ENCODE results near the gene SMAD7. TPM values are rescaled to one million over a fixed set of nuclear protein-coding genes. Genes with fewer than 3 reads are reported as not detected.

Gene SMAD7
- polyA plus RNA-seq, 3 donors: 1.4 to 9.4 (median 1.5) TPM

- Mint-ChIP-seq H3K27ac (no peak overlapping the region), H3K9me3 (peaks cover 0 to 4% (median 0%) of the 10 kb centered on the region in 7 donors), H3K36me3 (no peaks in the 10 kb centered on the region), H3K27me3 (ENCODE audit: low read depth in 3 of 3) (peaks cover 12 to 23% (median 13%) of the 10 kb centered on the region in 3 donors), H3K4me1 (no peaks in the 10 kb centered on the region), H3K4me3 (peak overlapping the region in 1 of 2 donors; percentile 11)
- 86% methylated on average over 6 of the region's 10 CpGs for WGBS (ENCODE audit: insufficient coverage)
- Histone ChIP-seq H3K36me3 (replicated peaks in 1 of 2; ENCODE audit: control insufficient read depth in 1 of 2, insufficient read depth in 2 of 2, low read length in 2 of 2) (no peaks in the 10 kb centered on the region), H3K4me1 (ENCODE audit: control insufficient read depth in 1 of 2, insufficient read depth in 2 of 2, low read length in 2 of 2) (no peaks in the 10 kb centered on the region), H3K9ac (ENCODE audit: insufficient read depth, low read length, poor library complexity, severe bottlenecking) (no peak overlapping the region), H4K20me1 (ENCODE audit: insufficient read depth, low read length) (no peaks in the 10 kb centered on the region), H3K4me2 (replicated peaks; ENCODE audit: extremely low read depth, low read length, poor library complexity, severe bottlenecking) (no peak overlapping the region), H3K4me3 (replicated peaks in 1 of 3; ENCODE audit: low read depth in 2 of 3, low read length in 3 of 3) (no peak overlapping the region), H3K27me3 (ENCODE audit: control insufficient read depth in 2 of 2, insufficient read depth in 2 of 2, low read length in 2 of 2) (no peaks in the 10 kb centered on the region), H2AFZ (ENCODE audit: insufficient read depth, low read depth, low read length, poor library complexity, severe bottlenecking) (no peak overlapping the region), H3K79me2 (ENCODE audit: insufficient read depth, low read length) (no peaks in the 10 kb centered on the region), H3K27ac (ENCODE audit: low read depth in 1 of 2, low read length in 2 of 2) (no peak overlapping the region), H3K9me3 (replicated peaks in 1 of 2; ENCODE audit: control insufficient read depth in 1 of 2, insufficient read depth in 1 of 2, low read length in 2 of 2) (no peaks in the 10 kb centered on the region)
- no peak for DNase-seq
- intact Hi-C loops (cut with micrococcal nuclease): no loop called here
- TF ChIP-seq, protein P1, sequence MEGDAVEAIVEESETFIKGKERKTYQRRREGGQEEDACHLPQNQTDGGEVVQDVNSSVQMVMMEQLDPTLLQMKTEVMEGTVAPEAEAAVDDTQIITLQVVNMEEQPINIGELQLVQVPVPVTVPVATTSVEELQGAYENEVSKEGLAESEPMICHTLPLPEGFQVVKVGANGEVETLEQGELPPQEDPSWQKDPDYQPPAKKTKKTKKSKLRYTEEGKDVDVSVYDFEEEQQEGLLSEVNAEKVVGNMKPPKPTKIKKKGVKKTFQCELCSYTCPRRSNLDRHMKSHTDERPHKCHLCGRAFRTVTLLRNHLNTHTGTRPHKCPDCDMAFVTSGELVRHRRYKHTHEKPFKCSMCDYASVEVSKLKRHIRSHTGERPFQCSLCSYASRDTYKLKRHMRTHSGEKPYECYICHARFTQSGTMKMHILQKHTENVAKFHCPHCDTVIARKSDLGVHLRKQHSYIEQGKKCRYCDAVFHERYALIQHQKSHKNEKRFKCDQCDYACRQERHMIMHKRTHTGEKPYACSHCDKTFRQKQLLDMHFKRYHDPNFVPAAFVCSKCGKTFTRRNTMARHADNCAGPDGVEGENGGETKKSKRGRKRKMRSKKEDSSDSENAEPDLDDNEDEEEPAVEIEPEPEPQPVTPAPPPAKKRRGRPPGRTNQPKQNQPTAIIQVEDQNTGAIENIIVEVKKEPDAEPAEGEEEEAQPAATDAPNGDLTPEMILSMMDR (IDR thresholded peaks at IDR 0.05): no peak
Measured at GRCh38 chr18:48963586-48964470, 13.1 kb upstream of the SMAD7 start.

DNA sequence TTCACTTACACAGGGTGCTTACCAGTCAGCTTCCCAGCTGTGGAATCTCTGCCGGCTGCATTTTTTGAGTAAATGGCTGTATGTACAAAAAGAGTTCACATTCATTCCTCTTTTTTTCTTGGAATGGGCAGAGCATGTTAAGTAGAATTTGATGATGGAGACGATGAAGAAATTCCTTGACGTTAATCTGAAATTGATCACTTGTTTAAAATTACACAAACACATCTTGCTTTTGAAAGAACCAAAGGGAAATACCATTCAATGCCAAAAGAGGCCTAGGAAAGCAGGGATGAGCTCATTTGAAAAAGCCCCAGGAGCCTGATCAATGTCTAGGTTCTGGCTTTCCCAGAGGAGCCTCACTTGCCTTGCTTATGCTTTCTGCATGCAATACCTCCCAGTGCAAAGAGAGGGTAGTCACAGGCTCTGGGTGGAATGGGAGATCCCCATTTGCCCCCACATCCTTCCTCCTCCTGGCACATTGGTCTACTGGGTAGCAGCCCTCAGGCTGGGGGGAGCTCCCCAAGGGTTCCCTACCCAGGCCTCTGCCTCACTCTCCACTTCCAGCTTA lies 12.3 kb upstream of the SMAD7 start:
- H3K27ac Mint-ChIP-seq: peak overlapping the region in 1 of 7 donors; percentile 15
- Histone ChIP-seq H3K36me3 (replicated peaks in 1 of 2; ENCODE audit: control insufficient read depth in 1 of 2, insufficient read depth in 2 of 2, low read length in 2 of 2) (no peaks in the 10 kb centered on the region), H3K27me3 (ENCODE audit: control insufficient read depth in 2 of 2, insufficient read depth in 2 of 2, low read length in 2 of 2) (no peaks in the 10 kb centered on the region), H3K4me1 (ENCODE audit: control insufficient read depth in 1 of 2, insufficient read depth in 2 of 2, low read length in 2 of 2) (no peaks in the 10 kb centered on the region), H3K27ac (ENCODE audit: low read depth in 1 of 2, low read length in 2 of 2) (no peak overlapping the region), H3K4me2 (replicated peaks; ENCODE audit: extremely low read depth, low read length, poor library complexity, severe bottlenecking) (no peak overlapping the region), H3K9me3 (replicated peaks in 1 of 2; ENCODE audit: control insufficient read depth in 1 of 2, insufficient read depth in 1 of 2, low read length in 2 of 2) (no peaks in the 10 kb centered on the region), H3K79me2 (ENCODE audit: insufficient read depth, low read length) (no peaks in the 10 kb centered on the region), H2AFZ (ENCODE audit: insufficient read depth, low read depth, low read length, poor library complexity, severe bottlenecking) (no peak overlapping the region), H3K9ac (ENCODE audit: insufficient read depth, low read length, poor library complexity, severe bottlenecking) (no peak overlapping the region), H3K4me3 (replicated peaks in 1 of 3; ENCODE audit: low read depth in 2 of 3, low read length in 3 of 3) (no peak overlapping the region), H4K20me1 (ENCODE audit: insufficient read depth, low read length) (no peaks in the 10 kb centered on the region)
- H3K27me3 Mint-ChIP-seq (ENCODE audit: low read depth in 3 of 3): peaks cover 12 to 17% (median 13%) of the 10 kb centered on the region in 3 donors
- WGBS (ENCODE audit: insufficient coverage): no CpG with 5 or more reads among the region's 3 CpGs
- TF ChIP-seq, protein P1 (IDR thresholded peaks at IDR 0.05): no peak
- no peaks in the 10 kb centered on the region for H3K4me1 Mint-ChIP-seq
- peaks cover 0 to 4% (median 0%) of the 10 kb centered on the region in 7 donors for H3K9me3 Mint-ChIP-seq
- intact Hi-C loops (cut with micrococcal nuclease): no loop called here
- no peak overlapping the region for H3K4me3 Mint-ChIP-seq
- peak in 1 of 3 donors; percentile 36 for DNase-seq
- H3K36me3 Mint-ChIP-seq: no peaks in the 10 kb centered on the region
